RWPE2 (cell line): Measurements from ENCODE around the gene ZNF286A.
"Not testable (repeated sequence)": the region's sequence is repeated elsewhere in the genome, so short reads cannot be mapped to it uniquely, and the experiment has no call there.

Source experiments
- ATAC-seq: fragments of 200-7000 bp; cut with Tn5 transposase; 3 replicates; pipeline ENCODE4 v1.9.1; 2021; ENCODE audit warnings: low read depth
- DNase-seq: peaks from one replicate; pipeline ENCODE4 v3.0.0-alpha.2; 2020; ENCODE audit warnings: low spot score
- H3K27ac ChIP-seq: fragments of 450-650 bp; 2 replicates; pipeline ENCODE4 v1.5.1; 2017; ENCODE audit warnings: mild to moderate bottlenecking; ENCODE audit not compliant: poor library complexity, severe bottlenecking
- H3K27me3 ChIP-seq: fragments of 250-450 bp; sonication (Bioruptor Pico); 2 replicates; pipeline ENCODE4 v1.5.1; 2021; ENCODE audit warnings: mild to moderate bottlenecking, moderate library complexity; ENCODE audit not compliant: insufficient read depth, poor library complexity, severe bottlenecking
- H3K36me3 ChIP-seq: fragments of 250-450 bp; sonication (Bioruptor Pico); 2 replicates; pipeline ENCODE4 v1.5.1; 2020; ENCODE audit warnings: low read depth, mild to moderate bottlenecking, moderate library complexity
- H3K4me1 ChIP-seq: fragments of 250-450 bp; sonication (Bioruptor Pico); 2 replicates; pipeline ENCODE4 v1.5.1; 2021; ENCODE audit warnings: mild to moderate bottlenecking, moderate library complexity; ENCODE audit not compliant: insufficient read depth, poor library complexity, severe bottlenecking
- H3K4me3 ChIP-seq: fragments of 250-450 bp; sonication (Bioruptor Pico); 2 replicates; pipeline ENCODE4 v1.5.1; 2021; ENCODE audit warnings: mild to moderate bottlenecking, moderate library complexity; ENCODE audit not compliant: severe bottlenecking
- H3K9me3 ChIP-seq: fragments of 250-450 bp; sonication (Bioruptor Pico); 2 replicates; pipeline ENCODE4 v1.5.1; 2021; ENCODE audit warnings: mild to moderate bottlenecking, moderate library complexity; ENCODE audit not compliant: severe bottlenecking
- CTCF ChIP-seq: fragments of 450-650 bp; IDR thresholded peaks from one replicate; pipeline ENCODE4 v1.5.1; 2017; ENCODE audit warnings: mild to moderate bottlenecking, moderate library complexity; ENCODE audit not compliant: poor library complexity, severe bottlenecking

ZNF286A gene

GRCh38 chr17:15683135-15683534 lies 16.4 kb upstream of the ZNF286A start:
- not testable (repeated sequence) for DNase-seq, H3K36me3 ChIP-seq, H3K27ac ChIP-seq, ATAC-seq, H3K9me3 ChIP-seq, H3K4me1 ChIP-seq, H3K4me3 ChIP-seq, H3K27me3 ChIP-seq

GRCh38 chr17:15683824-15684478 lies 15.6 kb upstream of the ZNF286A start, which contains the start of gene TRIM16:
TSS of gene TRIM16 (minus strand) at chr17:15684311. CDS start at chr17:15651609, 32,702 bp downstream.
- ATAC-seq: peak; percentile 91
- peak; percentile 14 for TF ChIP-seq CTCF
- not testable (repeated sequence) for H3K27ac ChIP-seq, H3K4me1 ChIP-seq, H3K9me3 ChIP-seq, DNase-seq, H3K27me3 ChIP-seq, H3K36me3 ChIP-seq
- H3K4me3 ChIP-seq: peak within 1 kb of the TSS; percentile 56

- H3K36me3 ChIP-seq, H3K27ac ChIP-seq, H3K9me3 ChIP-seq, DNase-seq, H3K27me3 ChIP-seq, ATAC-seq, H3K4me3 ChIP-seq, H3K4me1 ChIP-seq: not testable (repeated sequence)
These were observed 12.1 kb upstream of the ZNF286A start for GRCh38 chr17:15687494-15687893.

- not testable (repeated sequence) for H3K36me3 ChIP-seq, H3K27ac ChIP-seq, ATAC-seq, H3K27me3 ChIP-seq, H3K9me3 ChIP-seq, H3K4me1 ChIP-seq, DNase-seq
- H3K4me3 ChIP-seq: peak overlapping the region; percentile 30
These were observed 585 bp upstream of the ZNF286A start for GRCh38 chr17:15698967-15699366.

GRCh38 chr17:15699937-15700336 lies 385 bp downstream of the ZNF286A start:
- H3K4me1 ChIP-seq, H3K27ac ChIP-seq, H3K9me3 ChIP-seq, DNase-seq, H3K36me3 ChIP-seq, H3K27me3 ChIP-seq: not testable (repeated sequence)
- peak; percentile 30 for ATAC-seq
- peak overlapping the region; percentile 30 for H3K4me3 ChIP-seq

GRCh38 chr17:15704239-15704638 lies 4.7 kb downstream of the ZNF286A start:
- H3K36me3 ChIP-seq: peaks cover 46% of the 10 kb centered on the region

GRCh38 chr17:15704813-15705212 lies 5.3 kb downstream of the ZNF286A start:
- ATAC-seq, H3K9me3 ChIP-seq, H3K27ac ChIP-seq, H3K4me3 ChIP-seq, H3K4me1 ChIP-seq, H3K27me3 ChIP-seq, DNase-seq: not testable (repeated sequence)
- H3K36me3 ChIP-seq: peaks cover 46% of the 10 kb centered on the region

More at GRCh38 chr17:15704239-15704638, 4.7 kb downstream of the ZNF286A start:
- not testable (repeated sequence) for H3K27ac ChIP-seq, H3K4me3 ChIP-seq, DNase-seq, ATAC-seq, H3K9me3 ChIP-seq, H3K27me3 ChIP-seq, H3K4me1 ChIP-seq

GRCh38 chr17:15708879-15709278 lies 9.3 kb downstream of the ZNF286A start:
- not testable (repeated sequence) for H3K27me3 ChIP-seq, ATAC-seq, H3K4me3 ChIP-seq, H3K4me1 ChIP-seq, H3K27ac ChIP-seq, DNase-seq, H3K9me3 ChIP-seq
- H3K36me3 ChIP-seq: peaks cover 57% of the 10 kb centered on the region

GRCh38 chr17:15716601-15717563 lies 17.3 kb downstream of the ZNF286A start:
- H3K27ac ChIP-seq, H3K9me3 ChIP-seq, H3K27me3 ChIP-seq, H3K4me3 ChIP-seq, H3K4me1 ChIP-seq, DNase-seq, ATAC-seq: not testable (repeated sequence)
- peaks cover 23% of the 10 kb centered on the region for H3K36me3 ChIP-seq

GRCh38 chr17:15730535-15730934 lies 31.0 kb downstream of the ZNF286A start:
- not testable (repeated sequence) for H3K27ac ChIP-seq, H3K4me3 ChIP-seq, H3K4me1 ChIP-seq, H3K36me3 ChIP-seq, DNase-seq, ATAC-seq, H3K27me3 ChIP-seq, H3K9me3 ChIP-seq
